GM12878 (cell line): Measurements from ENCODE around the gene ADAMTS18. TPM values are rescaled to one million over a fixed set of nuclear protein-coding genes. Genes with fewer than 3 reads are reported as not detected.

Experiments used
- ATAC-seq: fragments of 200-7000 bp; cut with Tn5 transposase; 3 replicates; pipeline ENCODE4 v1.9.1; 2020; ENCODE audit warnings: mild to moderate bottlenecking, moderate library complexity
- BruUV-seq: library from RNA; stranded (reverse); fragments of 400-500 nt; replicated peaks from 2 replicates; lab custom pipeline; 2021; lab: Mats Ljungman, UMichigan
- CTCF ChIA-PET: fragments of 300-600 bp; sonication (Branson Sonifier 250); formaldehyde crosslinking; extraction: SDS; loops from one replicate; lab custom pipeline; 2021; ENCODE audit warnings: inconsistent platforms; lab: Yijun Ruan, JAX
- POLR2A ChIA-PET: fragments of 350-600 bp; formaldehyde crosslinking; extraction: SDS; loops from one replicate; lab custom pipeline; 2021; ENCODE audit warnings: inconsistent platforms; lab: Charles Lee
- RAD21 ChIA-PET: fragments of 300-600 bp; sonication (Branson Sonifier 250); formaldehyde crosslinking; loops from one replicate; lab custom pipeline; 2023; ENCODE audit warnings: antibody characterized with exemption; ENCODE audit not compliant: unreplicated experiment; lab: Charles Lee
- SMC1A ChIA-PET: fragments of 300-600 bp; sonication (Branson Sonifier 250); formaldehyde crosslinking; loops from one replicate; lab custom pipeline; 2023; ENCODE audit not compliant: unreplicated experiment, uncharacterized antibody; lab: Charles Lee
- DNase-seq: peaks from one replicate; pipeline ENCODE4 v3.0.0-alpha.2; 2011; ENCODE audit warnings: low read depth, low spot score
- FAIRE-seq: peaks from 3 replicates; lab custom pipeline; 2011; peaks lifted over from hg19 to GRCh38; lab: Jason Lieb, UNC
- H2AFZ ChIP-seq: 2 replicates; pipeline ENCODE4 v1.6.0; 2011; ENCODE audit warnings: low read depth, low read length, control low read depth; ENCODE audit not compliant: control insufficient read depth
- H3K27ac ChIP-seq: 2 replicates; pipeline ENCODE4 v1.5.1; 2011; ENCODE audit warnings: control low read depth; ENCODE audit not compliant: control insufficient read depth, insufficient read depth
- H3K27me3 ChIP-seq, 2 experiments: replicated peaks in 1 of 2; 2 replicates each; pipeline versions ENCODE4 v1.6.0 to v1.6.1; 2011; ENCODE audit warnings: low read length in 1 of 2; ENCODE audit not compliant: control insufficient read depth in 2 of 2, insufficient read depth in 2 of 2
- H3K36me3 ChIP-seq, 2 experiments: 2 replicates each; pipeline ENCODE4 v1.5.1; 2011; ENCODE audit warnings: low read length in 1 of 2; ENCODE audit not compliant: control insufficient read depth in 2 of 2, insufficient read depth in 2 of 2
- H3K4me1 ChIP-seq: 2 replicates; pipeline ENCODE4 v1.6.1; 2011; ENCODE audit warnings: mild to moderate bottlenecking, low read length, moderate library complexity, mixed read lengths; ENCODE audit not compliant: control insufficient read depth, insufficient read depth
- H3K4me2 ChIP-seq: 2 replicates; pipeline ENCODE4 v1.6.0; 2011; ENCODE audit warnings: control low read depth; ENCODE audit not compliant: control insufficient read depth, insufficient read depth
- H3K4me3 ChIP-seq: fragments of 200-600 bp; sonication (generic); 2 replicates; pipeline ENCODE4 v1.5.1; 2016
- H3K79me2 ChIP-seq: 2 replicates; pipeline ENCODE4 v1.6.0; 2011; ENCODE audit warnings: low read length; ENCODE audit not compliant: control insufficient read depth, insufficient read depth
- H3K9ac ChIP-seq: 2 replicates; pipeline ENCODE4 v1.8.0; 2011; ENCODE audit warnings: low read length, control low read depth, mixed read lengths; ENCODE audit not compliant: control insufficient read depth, insufficient read depth
- H3K9me3 ChIP-seq: replicated peaks from 3 replicates; pipeline ENCODE4 v1.5.1; 2011; ENCODE audit warnings: mild to moderate bottlenecking, low read length; ENCODE audit not compliant: control insufficient read depth, insufficient read depth
- H4K20me1 ChIP-seq: 2 replicates; pipeline ENCODE4 v1.6.0; 2011; ENCODE audit not compliant: control insufficient read depth, insufficient read depth
- ESRRA ChIP-seq: IDR thresholded peaks from 2 replicates; pipeline ENCODE4 v1.6.1; 2012; ENCODE audit warnings: mild to moderate bottlenecking, low read length, improper control_type of control experiment
- EZH2 ChIP-seq: IDR thresholded peaks from 2 replicates; pipeline ENCODE4 v1.6.1; 2012; ENCODE audit warnings: low read depth, mild to moderate bottlenecking, control low read depth, inconsistent platforms, low read length, borderline replicate concordance; ENCODE audit not compliant: control insufficient read depth
- JUND ChIP-seq: IDR thresholded peaks from 2 replicates; pipeline ENCODE4 v1.6.1; 2012; ENCODE audit warnings: low read depth, mild to moderate bottlenecking, low read length, improper control_type of control experiment, moderate library complexity
- RUNX3 ChIP-seq: IDR thresholded peaks from 2 replicates; pipeline ENCODE4 v1.6.1; 2012; ENCODE audit warnings: low read length, inconsistent platforms
- TCF3 ChIP-seq: IDR thresholded peaks from 2 replicates; pipeline ENCODE4 v1.6.1; 2012; ENCODE audit warnings: low read depth, mild to moderate bottlenecking, low read length, borderline replicate concordance; ENCODE audit not compliant: insufficient read depth
- ZBED1 ChIP-seq: IDR thresholded peaks from 2 replicates; pipeline ENCODE4 v1.6.1; 2016; ENCODE audit warnings: borderline replicate concordance
- WGBS: methylation state at CpG from one replicate; pipeline ENCODE4 v1.1.6; 2016; ENCODE audit warnings: low lambda C conversion rate; ENCODE audit not compliant: insufficient replicate concordance, insufficient coverage; ENCODE audit errors: missing lambda C conversion rate; 5-methylcytosine and 5-hydroxymethylcytosine counted together
- in situ Hi-C: fragments of 300-500 bp; cut with MboI; formaldehyde crosslinking; loops from 9 replicates; pipeline ENCODE4 v1.14.3; 2018; ENCODE audit warnings: mixed read lengths
- intact Hi-C: fragments of 100-400 bp; cut with micrococcal nuclease; formaldehyde crosslinking; loops from one replicate; pipeline ENCODE4 v1.14.2; 2022; ENCODE audit not compliant: unreplicated experiment
- polyA plus RNA-seq, 11 experiments: library from polyadenylated mRNA; depleted of rRNA in 4 of 11; unstranded in 6 of 11; stranded (reverse) in 5 of 11; fragments of >200 nt; fragmentation: Nextera tagmentation in 4 of 11; fragmentation: Illumina TruSeq in 1 of 11; extraction: Ambion mirVana in 4 of 11; extraction: Trizol in 1 of 11; gene quantifications; 1 replicate in 1 of 11; 2 replicates in 10 of 11; pipeline versions ENCODE4 v1.2.1 to v1.2.3, GENCODE V29; 2011 to 2016; ENCODE audit warnings: inconsistent platforms in 2 of 11, missing spikeins in 2 of 11, low read depth in 1 of 11
- total RNA-seq, 4 experiments: library from RNA; depleted of rRNA in 3 of 4; stranded (reverse); fragments of >200 nt in 3 of 4; fragmentation: Illumina TruSeq in 1 of 4; extraction: Trizol in 1 of 4; gene quantifications; 2 replicates each; pipeline versions ENCODE4 v1.2.1 to v1.2.3, GENCODE V29; 2013 to 2021
- TF ChIP-seq, protein P1 (sequence below): IDR thresholded peaks from 2 replicates; pipeline ENCODE4 v1.6.1; 2011; ENCODE audit warnings: mild to moderate bottlenecking, low read depth, low read length, moderate library complexity; ENCODE audit not compliant: insufficient replicate concordance
- TF ChIP-seq, protein P2 (sequence below): fragments of 450-650 bp; IDR thresholded peaks from 2 replicates; pipeline ENCODE4 v1.6.1; 2017; ENCODE audit warnings: mild to moderate bottlenecking, moderate library complexity

The ADAMTS18 gene
- total and polyA plus RNA-seq, 10 of the 15 experiments (the other 5 are each of a cell fraction or from before 2014, with no cell fraction given) = not detected

DNA sequence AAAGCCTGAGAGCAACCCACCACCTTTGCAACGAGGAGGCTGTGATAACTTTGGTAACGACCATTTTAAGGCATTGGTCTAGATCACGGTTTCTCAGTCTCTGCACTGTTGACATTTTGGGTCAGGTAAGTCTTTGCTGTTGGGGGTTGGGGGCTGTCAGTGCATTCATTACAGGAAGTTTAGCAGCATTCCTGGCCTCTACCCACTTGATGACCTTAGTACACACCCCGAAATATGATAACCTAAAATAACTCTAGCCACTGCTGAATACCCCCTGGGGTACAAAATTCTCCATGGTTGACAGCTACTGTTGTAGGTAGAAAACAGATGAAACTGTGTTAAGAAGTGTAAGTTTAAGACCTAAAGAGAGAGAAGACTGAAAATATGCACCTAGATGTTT, 36.3 kb downstream of the ADAMTS18 start:
- no TSS peak for BruUV-seq
- ATAC-seq = no peak
- ChIA-PET RAD21 (no interaction called here), POLR2A (no interaction called here), SMC1A (no interaction called here), CTCF (no interaction called here)
- Histone ChIP-seq H3K4me2 (no peak overlapping the region), H3K36me3 (no peaks in the 10 kb centered on the region), H3K4me3 (no peak overlapping the region), H3K27me3 (peaks cover 0 to 2% of the 10 kb centered on the region in 2 experiments; a peak in 1 of 4 replicates), H3K27ac (no peak overlapping the region), H3K4me1 (no peaks in the 10 kb centered on the region), H2AFZ (no peak overlapping the region), H4K20me1 (no peaks in the 10 kb centered on the region), H3K9ac (no peak overlapping the region)
- intact Hi-C loops (no loop called here), in situ Hi-C loops (no loop called here)
- 0% methylated on average over 4 of the region's 4 CpGs for WGBS
- DNase-seq = no peak
- TF ChIP-seq TCF3 (no peak), EZH2 (no peak)
- TF ChIP-seq, protein P1, sequence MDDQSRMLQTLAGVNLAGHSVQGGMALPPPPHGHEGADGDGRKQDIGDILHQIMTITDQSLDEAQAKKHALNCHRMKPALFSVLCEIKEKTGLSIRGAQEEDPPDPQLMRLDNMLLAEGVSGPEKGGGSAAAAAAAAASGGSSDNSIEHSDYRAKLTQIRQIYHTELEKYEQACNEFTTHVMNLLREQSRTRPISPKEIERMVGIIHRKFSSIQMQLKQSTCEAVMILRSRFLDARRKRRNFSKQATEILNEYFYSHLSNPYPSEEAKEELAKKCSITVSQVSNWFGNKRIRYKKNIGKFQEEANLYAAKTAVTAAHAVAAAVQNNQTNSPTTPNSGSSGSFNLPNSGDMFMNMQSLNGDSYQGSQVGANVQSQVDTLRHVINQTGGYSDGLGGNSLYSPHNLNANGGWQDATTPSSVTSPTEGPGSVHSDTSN = no peak
- TF ChIP-seq, all 136 proteins: peak for 0
- H3K79me2 ChIP-seq = no peaks in the 10 kb centered on the region
- FAIRE-seq = no peak
- H3K9me3 ChIP-seq = no peaks in the 10 kb centered on the region

DNA sequence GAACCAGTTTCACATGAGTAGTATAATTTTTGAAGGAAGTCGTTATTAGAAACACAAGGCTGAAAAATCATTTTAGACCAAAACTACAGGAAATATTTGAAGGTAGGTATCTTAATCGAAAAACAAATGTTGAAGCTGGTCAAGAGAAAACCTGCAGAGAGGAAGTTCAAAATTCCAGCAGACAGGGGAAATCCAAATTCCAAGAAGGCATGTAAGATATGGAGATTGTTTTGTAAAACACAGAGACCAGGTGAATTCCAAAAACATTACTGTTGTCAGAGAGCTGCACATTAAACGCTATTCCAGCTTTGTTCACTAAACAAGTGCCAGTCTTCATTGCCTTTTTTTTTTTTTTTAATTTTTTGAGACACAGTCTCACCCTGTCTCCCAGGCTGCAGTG, 38.4 kb downstream of the ADAMTS18 start:
- intact Hi-C loops = no loop called here
- 7% methylated on average over 3 of the region's 3 CpGs for WGBS
- Histone ChIP-seq H3K4me1 (no peaks in the 10 kb centered on the region), H4K20me1 (no peaks in the 10 kb centered on the region), H3K4me3 (no peak overlapping the region), H3K9me3 (no peaks in the 10 kb centered on the region), H3K79me2 (no peaks in the 10 kb centered on the region), H3K36me3 (no peaks in the 10 kb centered on the region), H2AFZ (no peak overlapping the region), H3K4me2 (no peak overlapping the region), H3K27me3 (peaks cover 0 to under 1% of the 10 kb centered on the region in 2 experiments; a peak in 1 of 4 replicates), H3K9ac (no peak overlapping the region), H3K27ac (no peak overlapping the region)
- DNase-seq (no peak), ATAC-seq (no peak), FAIRE-seq (no peak)
- no TSS peak for BruUV-seq
- TF ChIP-seq, protein P2, sequence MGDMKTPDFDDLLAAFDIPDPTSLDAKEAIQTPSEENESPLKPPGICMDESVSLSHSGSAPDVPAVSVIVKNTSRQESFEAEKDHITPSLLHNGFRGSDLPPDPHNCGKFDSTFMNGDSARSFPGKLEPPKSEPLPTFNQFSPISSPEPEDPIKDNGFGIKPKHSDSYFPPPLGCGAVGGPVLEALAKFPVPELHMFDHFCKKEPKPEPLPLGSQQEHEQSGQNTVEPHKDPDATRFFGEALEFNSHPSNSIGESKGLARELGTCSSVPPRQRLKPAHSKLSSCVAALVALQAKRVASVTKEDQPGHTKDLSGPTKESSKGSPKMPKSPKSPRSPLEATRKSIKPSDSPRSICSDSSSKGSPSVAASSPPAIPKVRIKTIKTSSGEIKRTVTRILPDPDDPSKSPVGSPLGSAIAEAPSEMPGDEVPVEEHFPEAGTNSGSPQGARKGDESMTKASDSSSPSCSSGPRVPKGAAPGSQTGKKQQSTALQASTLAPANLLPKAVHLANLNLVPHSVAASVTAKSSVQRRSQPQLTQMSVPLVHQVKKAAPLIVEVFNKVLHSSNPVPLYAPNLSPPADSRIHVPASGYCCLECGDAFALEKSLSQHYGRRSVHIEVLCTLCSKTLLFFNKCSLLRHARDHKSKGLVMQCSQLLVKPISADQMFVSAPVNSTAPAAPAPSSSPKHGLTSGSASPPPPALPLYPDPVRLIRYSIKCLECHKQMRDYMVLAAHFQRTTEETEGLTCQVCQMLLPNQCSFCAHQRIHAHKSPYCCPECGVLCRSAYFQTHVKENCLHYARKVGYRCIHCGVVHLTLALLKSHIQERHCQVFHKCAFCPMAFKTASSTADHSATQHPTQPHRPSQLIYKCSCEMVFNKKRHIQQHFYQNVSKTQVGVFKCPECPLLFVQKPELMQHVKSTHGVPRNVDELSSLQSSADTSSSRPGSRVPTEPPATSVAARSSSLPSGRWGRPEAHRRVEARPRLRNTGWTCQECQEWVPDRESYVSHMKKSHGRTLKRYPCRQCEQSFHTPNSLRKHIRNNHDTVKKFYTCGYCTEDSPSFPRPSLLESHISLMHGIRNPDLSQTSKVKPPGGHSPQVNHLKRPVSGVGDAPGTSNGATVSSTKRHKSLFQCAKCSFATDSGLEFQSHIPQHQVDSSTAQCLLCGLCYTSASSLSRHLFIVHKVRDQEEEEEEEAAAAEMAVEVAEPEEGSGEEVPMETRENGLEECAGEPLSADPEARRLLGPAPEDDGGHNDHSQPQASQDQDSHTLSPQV = no peak
- TF ChIP-seq ZBED1 = no peak
- TF ChIP-seq ESRRA = no peak
- TF ChIP-seq JUND = no peak
- no peak for TF ChIP-seq RUNX3
- in situ Hi-C loops = no loop called here
- ChIA-PET CTCF (interaction anchor here (0.7 kb wide), 1 partner anchor 166 kb away, joined by 3 read pairs; no protein-coding TSS in a partner anchor), RAD21 (no interaction called here), POLR2A (no interaction called here), SMC1A (no interaction called here)
